HepG2 (cell line): ENCODE measurements around the gene DNALI1.

Source experiments
- MXI1 ChIP-seq: IDR thresholded peaks from 3 replicates; pipeline ENCODE4 v1.6.1; 2012; ENCODE audit warnings: low read depth, low read length, inconsistent platforms, borderline replicate concordance
- PLRG1 ChIP-seq: fragments of 450-650 bp; conservative IDR thresholded peaks from 2 replicates; pipeline ENCODE4 v1.6.1; 2016
- TMF1 ChIP-seq: sonication (generic); formaldehyde crosslinking; IDR thresholded peaks from 2 replicates; pipeline ENCODE4 v1.8.1; 2022; ENCODE audit warnings: low read depth, missing genetic modification reagents
- TF ChIP-seq, protein P1 (sequence below): sonication (generic); formaldehyde crosslinking; IDR thresholded peaks from 2 replicates; pipeline ENCODE4 v1.5.0; 2020; ENCODE audit warnings: mild to moderate bottlenecking, missing genetic modification reagents, moderate library complexity
- TF ChIP-seq, protein P2 (sequence below): IDR thresholded peaks from 2 replicates; pipeline ENCODE4 v1.6.1; 2016; ENCODE audit warnings: low read depth

DNA sequence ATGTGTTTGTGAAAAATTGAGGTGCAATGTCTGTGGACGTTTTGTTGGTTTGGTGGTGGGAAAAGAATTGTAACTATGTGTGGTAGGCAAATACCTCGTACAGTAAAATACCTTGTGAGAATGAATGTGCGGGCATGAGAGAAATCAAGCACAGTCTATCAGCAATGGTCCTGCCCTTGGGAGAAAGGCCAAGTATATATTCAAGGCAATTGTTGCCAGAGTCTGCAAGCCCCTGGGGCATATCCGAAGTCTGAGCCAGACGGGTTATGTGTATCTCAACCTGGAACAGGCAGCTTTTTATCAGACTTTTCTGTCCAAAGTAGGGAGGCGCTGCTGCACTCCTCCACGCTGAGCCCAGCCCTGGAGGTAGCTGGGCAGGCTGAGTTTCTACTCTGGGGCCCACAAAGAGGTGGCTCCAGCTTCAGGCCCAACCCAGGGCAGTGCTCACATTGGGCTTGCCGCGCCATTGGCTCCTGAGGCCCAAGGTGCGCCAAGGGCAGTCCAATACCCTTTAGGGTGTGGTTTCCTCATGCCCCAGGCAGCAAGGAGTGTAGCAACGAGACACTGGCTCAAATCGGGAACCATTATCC is 48.4 kb downstream of the DNALI1 start:
- TF ChIP-seq, protein P1, sequence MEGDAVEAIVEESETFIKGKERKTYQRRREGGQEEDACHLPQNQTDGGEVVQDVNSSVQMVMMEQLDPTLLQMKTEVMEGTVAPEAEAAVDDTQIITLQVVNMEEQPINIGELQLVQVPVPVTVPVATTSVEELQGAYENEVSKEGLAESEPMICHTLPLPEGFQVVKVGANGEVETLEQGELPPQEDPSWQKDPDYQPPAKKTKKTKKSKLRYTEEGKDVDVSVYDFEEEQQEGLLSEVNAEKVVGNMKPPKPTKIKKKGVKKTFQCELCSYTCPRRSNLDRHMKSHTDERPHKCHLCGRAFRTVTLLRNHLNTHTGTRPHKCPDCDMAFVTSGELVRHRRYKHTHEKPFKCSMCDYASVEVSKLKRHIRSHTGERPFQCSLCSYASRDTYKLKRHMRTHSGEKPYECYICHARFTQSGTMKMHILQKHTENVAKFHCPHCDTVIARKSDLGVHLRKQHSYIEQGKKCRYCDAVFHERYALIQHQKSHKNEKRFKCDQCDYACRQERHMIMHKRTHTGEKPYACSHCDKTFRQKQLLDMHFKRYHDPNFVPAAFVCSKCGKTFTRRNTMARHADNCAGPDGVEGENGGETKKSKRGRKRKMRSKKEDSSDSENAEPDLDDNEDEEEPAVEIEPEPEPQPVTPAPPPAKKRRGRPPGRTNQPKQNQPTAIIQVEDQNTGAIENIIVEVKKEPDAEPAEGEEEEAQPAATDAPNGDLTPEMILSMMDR = no peak
- TF ChIP-seq MXI1 (no peak), TMF1 (CRISPR knock-in tag) (no peak), PLRG1 (no peak)
- TF ChIP-seq, protein P2, sequence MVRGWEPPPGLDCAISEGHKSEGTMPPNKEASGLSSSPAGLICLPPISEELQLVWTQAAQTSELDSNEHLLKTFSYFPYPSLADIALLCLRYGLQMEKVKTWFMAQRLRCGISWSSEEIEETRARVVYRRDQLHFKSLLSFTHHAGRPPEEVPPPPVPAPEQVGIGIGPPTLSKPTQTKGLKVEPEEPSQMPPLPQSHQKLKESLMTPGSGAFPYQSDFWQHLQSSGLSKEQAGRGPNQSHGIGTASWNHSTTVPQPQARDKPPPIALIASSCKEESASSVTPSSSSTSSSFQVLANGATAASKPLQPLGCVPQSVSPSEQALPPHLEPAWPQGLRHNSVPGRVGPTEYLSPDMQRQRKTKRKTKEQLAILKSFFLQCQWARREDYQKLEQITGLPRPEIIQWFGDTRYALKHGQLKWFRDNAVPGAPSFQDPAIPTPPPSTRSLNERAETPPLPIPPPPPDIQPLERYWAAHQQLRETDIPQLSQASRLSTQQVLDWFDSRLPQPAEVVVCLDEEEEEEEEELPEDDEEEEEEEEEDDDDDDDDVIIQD = no peak
